Left forelimb (tissue), 1 donor: ENCODE data around the gene CLSTN2.

Experiments
- DNase-seq: peaks from one replicate; pipeline ENCODE4 v3.0.0-alpha.2; 2018; ENCODE audit warnings: low spot score

CLSTN2 gene

GRCh38 chr3:140007081-140007480 is 72.1 kb downstream of the CLSTN2 start:
- DNase-seq, result no peak

- no peak for DNase-seq
Measured at GRCh38 chr3:140007911-140008869, 73.2 kb downstream of the CLSTN2 start.

- no peak for DNase-seq
Measured at GRCh38 chr3:140010391-140010790, 75.4 kb downstream of the CLSTN2 start.

- DNase-seq, result no peak
Measured at GRCh38 chr3:140011086-140011485, 76.1 kb downstream of the CLSTN2 start.

GRCh38 chr3:140011611-140012277 is 76.8 kb downstream of the CLSTN2 start:
- no peak for DNase-seq

GRCh38 chr3:140013220-140013619 is 78.2 kb downstream of the CLSTN2 start:
- no peak for DNase-seq

GRCh38 chr3:140014831-140015495 is 80.0 kb downstream of the CLSTN2 start:
- no peak for DNase-seq

- no peak for DNase-seq
Measured at GRCh38 chr3:140015741-140016140, 80.8 kb downstream of the CLSTN2 start.

GRCh38 chr3:140018556-140018955 is 83.6 kb downstream of the CLSTN2 start:
- no peak for DNase-seq

GRCh38 chr3:140019946-140020345 is 85.0 kb downstream of the CLSTN2 start:
- no peak for DNase-seq

- no peak for DNase-seq
Measured at GRCh38 chr3:140020541-140020940, 85.6 kb downstream of the CLSTN2 start.

GRCh38 chr3:140021269-140021668 is 86.3 kb downstream of the CLSTN2 start:
- DNase-seq, result no peak

GRCh38 chr3:140022066-140022770 is 87.2 kb downstream of the CLSTN2 start:
- no peak for DNase-seq

GRCh38 chr3:140023616-140024530 is 88.9 kb downstream of the CLSTN2 start:
- no peak for DNase-seq

GRCh38 chr3:140031170-140031569 is 96.2 kb downstream of the CLSTN2 start:
- no peak for DNase-seq

GRCh38 chr3:140034058-140034457 is 99.1 kb downstream of the CLSTN2 start:
- DNase-seq, result no peak

GRCh38 chr3:140035871-140036270 is 100.9 kb downstream of the CLSTN2 start:
- DNase-seq, result no peak

- DNase-seq, result no peak
Measured at GRCh38 chr3:140050396-140050795, 115.4 kb downstream of the CLSTN2 start.

GRCh38 chr3:140051019-140051957 is 116.3 kb downstream of the CLSTN2 start:
- no peak for DNase-seq
